Activated CD4-positive, alpha-beta T cell treated with anti-CD3 and anti-CD28 coated beads, Interleukin-2, amount 50 U/mL, for 48 hours (primary cell): Measurements from ENCODE around the gene CELSR1.
"Not testable (repeated sequence)": the region's sequence is repeated elsewhere in the genome, so short reads cannot be mapped to it uniquely, and the experiment has no call there.

Source experiments
- DNase-seq, 2 experiments: peaks; one replicate each; pipeline ENCODE4 v3.0.0-alpha.2; 2020

CELSR1 gene

GRCh38 chr22:46415776-46416519 is 121.5 kb downstream of the CELSR1 start:
- no peak for DNase-seq

- no peak for DNase-seq
Observed at GRCh38 chr22:46414704-46415103, 122.7 kb downstream of the CELSR1 start.

GRCh38 chr22:46413725-46414379 is 123.6 kb downstream of the CELSR1 start:
- DNase-seq, result no peak

- DNase-seq, result no peak
Observed at GRCh38 chr22:46411347-46411746, 126.1 kb downstream of the CELSR1 start.

- no peak for DNase-seq
Observed at GRCh38 chr22:46410291-46410808, 127.1 kb downstream of the CELSR1 start.

GRCh38 chr22:46409631-46410210 is 127.7 kb downstream of the CELSR1 start:
- DNase-seq, result no peak

GRCh38 chr22:46408568-46409506 is 128.6 kb downstream of the CELSR1 start:
- no peak for DNase-seq

GRCh38 chr22:46407748-46408147 is 129.7 kb downstream of the CELSR1 start:
- DNase-seq, result no peak

- DNase-seq, result no peak
Observed at GRCh38 chr22:46406791-46407190, 130.6 kb downstream of the CELSR1 start.

- no peak for DNase-seq
Observed at GRCh38 chr22:46406349-46406748, 131.1 kb downstream of the CELSR1 start.

- no peak for DNase-seq
Observed at GRCh38 chr22:46405901-46406300, 131.5 kb downstream of the CELSR1 start.

- not testable (repeated sequence) for DNase-seq
Observed at GRCh38 chr22:46403880-46404279, 133.5 kb downstream of the CELSR1 start.

- DNase-seq, result no peak
Observed at GRCh38 chr22:46402505-46402904, 134.9 kb downstream of the CELSR1 start.

GRCh38 chr22:46401370-46401769 is 136.1 kb downstream of the CELSR1 start:
- DNase-seq, result no peak

GRCh38 chr22:46399251-46400024 is 138.0 kb downstream of the CELSR1 start:
- no peak for DNase-seq

- no peak for DNase-seq
Observed at GRCh38 chr22:46397951-46398350, 139.5 kb downstream of the CELSR1 start.

GRCh38 chr22:46397514-46397913 is 139.9 kb downstream of the CELSR1 start:
- no peak for DNase-seq

GRCh38 chr22:46397049-46397448 is 140.4 kb downstream of the CELSR1 start:
- DNase-seq, result not testable (repeated sequence)

- no peak for DNase-seq
Observed at GRCh38 chr22:46395145-46395544, 142.3 kb downstream of the CELSR1 start.

GRCh38 chr22:46394622-46395021 is 142.8 kb downstream of the CELSR1 start:
- DNase-seq, result no peak

GRCh38 chr22:46393873-46394272 is 143.5 kb downstream of the CELSR1 start:
- DNase-seq, result no peak
